ENCODE measurements around the gene ANKRD34C.

Gene ANKRD34C

GRCh38 chr15:79308874-79309273 lies 26.4 kb downstream of the ANKRD34C start:
- POLR2A ChIA-PET (ENCODE audit: low non-redundant PET) = no interaction called here

GRCh38 chr15:79310612-79310984 lies 28.1 kb downstream of the ANKRD34C start:
- CTCF ChIA-PET = interaction anchor here (0.6 kb wide), 1 partner anchor 543 kb away, joined by 3 read pairs; no protein-coding TSS in a partner anchor

More at GRCh38 chr15:79308874-79309273, 26.4 kb downstream of the ANKRD34C start:
- no peak for TF ChIP-seq CTCF (conservative IDR thresholded peaks at IDR 0.05; ENCODE audit: low read depth)
- CTCF ChIA-PET = no interaction called here
- no peak for DNase-seq (ENCODE audit: low spot score)
- no peak overlapping the region for H3K27ac ChIP-seq

GRCh38 chr15:79310985-79311900 lies 28.7 kb downstream of the ANKRD34C start, which contains the start of gene TMED3:
Gene TMED3 (plus strand): TSS chr15:79311112. CDS start chr15:79311250, 138 bp downstream.
- H3K27ac ChIP-seq = peak within 1 kb of the TSS; percentile 66
- ChIA-PET CTCF (interaction anchor here (0.6 to 1.3 kb wide), 2 partner anchors 285 to 542 kb away, joined by 3 to 4 read pairs; no protein-coding TSS in a partner anchor), POLR2A (ENCODE audit: low non-redundant PET) (no interaction called here)
- peak; percentile 97 for DNase-seq (ENCODE audit: low spot score)
- TF ChIP-seq CTCF (conservative IDR thresholded peaks at IDR 0.05; ENCODE audit: low read depth) = no peak; the same call in none of the 2 replicates

More at GRCh38 chr15:79310612-79310984, 28.1 kb downstream of the ANKRD34C start:
- TF ChIP-seq CTCF (conservative IDR thresholded peaks at IDR 0.05; ENCODE audit: low read depth) = no peak
- POLR2A ChIA-PET (ENCODE audit: low non-redundant PET) = no interaction called here
- no peak overlapping the region for H3K27ac ChIP-seq
- no peak for DNase-seq (ENCODE audit: low spot score)

GRCh38 chr15:79311901-79312553 lies 29.5 kb downstream of the ANKRD34C start:
- CTCF ChIA-PET = interaction anchor here (1.3 kb wide), 1 partner anchor 284 kb away, joined by 4 read pairs; no protein-coding TSS in a partner anchor
- POLR2A ChIA-PET (ENCODE audit: low non-redundant PET) = no interaction called here
- TF ChIP-seq CTCF (conservative IDR thresholded peaks at IDR 0.05; ENCODE audit: low read depth) = no peak
- DNase-seq (ENCODE audit: low spot score) = no peak
- H3K27ac ChIP-seq = peak overlapping the region; percentile 66

- CTCF ChIA-PET = no interaction called here
- no peak for DNase-seq (ENCODE audit: low spot score)
- TF ChIP-seq CTCF (conservative IDR thresholded peaks at IDR 0.05; ENCODE audit: low read depth) = no peak
- POLR2A ChIA-PET (ENCODE audit: low non-redundant PET) = no interaction called here
- no peak overlapping the region for H3K27ac ChIP-seq
Observed at GRCh38 chr15:79314186-79314585, 31.7 kb downstream of the ANKRD34C start.

- CTCF ChIA-PET = no interaction called here
- POLR2A ChIA-PET (ENCODE audit: low non-redundant PET) = no interaction called here
- TF ChIP-seq CTCF (conservative IDR thresholded peaks at IDR 0.05; ENCODE audit: low read depth) = no peak
- DNase-seq (ENCODE audit: low spot score) = peak; percentile 55
- H3K27ac ChIP-seq = no peak overlapping the region
Observed at GRCh38 chr15:79314811-79315210, 32.3 kb downstream of the ANKRD34C start.

All from RWPE1 (cell line).